Adrenal gland (tissue), 5 donors: ENCODE data around the gene UBAC2.

ENCODE experiments used
- POLR2A ChIP-seq, 2 donors: fragments of 450-650 bp; IDR thresholded peaks; one replicate each; pipeline ENCODE4 v1.6.1; 2017; ENCODE audit warnings: antibody characterized with exemption in 2 of 2, mild to moderate bottlenecking in 2 of 2, moderate library complexity in 1 of 2
- TF ChIP-seq, protein P1 (sequence below), 6 experiments: fragments of 450-650 bp in 4 of 6; fragments of 200-600 bp in 2 of 6; sonication (generic) in 1 of 6; IDR thresholded peaks; 1 replicate in 5 of 6; 2 replicates in 1 of 6; pipeline versions ENCODE4 v1.5.1 to v1.8.0; 2016 to 2021; ENCODE audit warnings: antibody characterized with exemption in 6 of 6, mild to moderate bottlenecking in 2 of 6, moderate library complexity in 1 of 6
- donor health status: DM: no; HTN: no; CAD: no.

DNA sequence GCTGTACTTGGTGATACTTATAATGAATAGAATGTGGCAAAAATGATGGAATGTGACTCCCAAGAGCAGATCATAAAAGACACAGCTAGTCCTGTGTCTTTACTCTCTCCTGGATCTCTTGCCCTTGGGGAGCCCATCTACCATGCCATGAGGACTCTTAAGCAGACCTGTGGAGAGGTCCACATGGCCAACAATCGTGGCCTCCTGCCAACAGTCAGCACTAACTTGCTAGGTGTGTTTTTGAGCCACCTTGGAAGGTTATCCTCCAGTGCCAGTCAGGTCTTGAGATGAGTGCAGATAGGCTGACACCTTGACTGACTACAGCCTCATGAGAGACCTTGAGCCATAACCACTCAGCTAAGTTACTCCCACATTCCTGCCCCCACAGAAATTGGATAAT, 128.8 kb downstream of the UBAC2 start:
- TF ChIP-seq, protein P1, sequence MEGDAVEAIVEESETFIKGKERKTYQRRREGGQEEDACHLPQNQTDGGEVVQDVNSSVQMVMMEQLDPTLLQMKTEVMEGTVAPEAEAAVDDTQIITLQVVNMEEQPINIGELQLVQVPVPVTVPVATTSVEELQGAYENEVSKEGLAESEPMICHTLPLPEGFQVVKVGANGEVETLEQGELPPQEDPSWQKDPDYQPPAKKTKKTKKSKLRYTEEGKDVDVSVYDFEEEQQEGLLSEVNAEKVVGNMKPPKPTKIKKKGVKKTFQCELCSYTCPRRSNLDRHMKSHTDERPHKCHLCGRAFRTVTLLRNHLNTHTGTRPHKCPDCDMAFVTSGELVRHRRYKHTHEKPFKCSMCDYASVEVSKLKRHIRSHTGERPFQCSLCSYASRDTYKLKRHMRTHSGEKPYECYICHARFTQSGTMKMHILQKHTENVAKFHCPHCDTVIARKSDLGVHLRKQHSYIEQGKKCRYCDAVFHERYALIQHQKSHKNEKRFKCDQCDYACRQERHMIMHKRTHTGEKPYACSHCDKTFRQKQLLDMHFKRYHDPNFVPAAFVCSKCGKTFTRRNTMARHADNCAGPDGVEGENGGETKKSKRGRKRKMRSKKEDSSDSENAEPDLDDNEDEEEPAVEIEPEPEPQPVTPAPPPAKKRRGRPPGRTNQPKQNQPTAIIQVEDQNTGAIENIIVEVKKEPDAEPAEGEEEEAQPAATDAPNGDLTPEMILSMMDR (IDR thresholded peaks at IDR 0.05) = no peak
- TF ChIP-seq POLR2A (IDR thresholded peaks at IDR 0.05) = no peak
